Activated CD8-positive, alpha-beta T cell treated with anti-CD3 and anti-CD28 coated beads for 36 hours (primary cell): ENCODE results near the gene ABCG5. TPM values are rescaled to one million over a fixed set of nuclear protein-coding genes. Genes with fewer than 3 reads are reported as not detected.

Experiments
- ATAC-seq: fragments of 200-7000 bp; cut with Tn5 transposase; one replicate; pipeline ENCODE4 v1.10.0; 2021; ENCODE audit warnings: mild to moderate bottlenecking, moderate library complexity
- CTCF ChIA-PET: fragments of 350-600 bp; sonication (Branson Sonifier 250); formaldehyde crosslinking; loops from one replicate; lab custom pipeline; 2021; ENCODE audit warnings: antibody characterized with exemption; lab: Charles Lee
- POLR2A ChIA-PET: fragments of 350-600 bp; sonication (Branson Sonifier 250); formaldehyde crosslinking; loops from one replicate; lab custom pipeline; 2021; ENCODE audit warnings: antibody characterized with exemption; lab: Charles Lee
- DNase-seq: peaks from one replicate; pipeline ENCODE4 v3.0.0-alpha.2; 2020
- H3K27ac Mint-ChIP-seq: one replicate; pipeline ENCODE4 v1.8.0; 2021; ENCODE audit warnings: mild to moderate bottlenecking, mixed read lengths
- H3K27me3 Mint-ChIP-seq: one replicate; pipeline ENCODE4 v1.8.0; 2021; ENCODE audit warnings: mixed read lengths
- H3K36me3 Mint-ChIP-seq: one replicate; pipeline ENCODE4 v1.8.0; 2021; ENCODE audit warnings: low read depth, mixed read lengths
- H3K4me1 Mint-ChIP-seq: one replicate; pipeline ENCODE4 v1.8.0; 2021; ENCODE audit warnings: low read depth, mixed read lengths
- H3K4me3 Mint-ChIP-seq: one replicate; pipeline ENCODE4 v1.8.0; 2021; ENCODE audit warnings: mild to moderate bottlenecking, moderate library complexity, mixed read lengths
- H3K9me3 Mint-ChIP-seq: one replicate; pipeline ENCODE4 v1.8.0; 2021; ENCODE audit warnings: mixed read lengths
- intact Hi-C: fragments of 100-400 bp; cut with micrococcal nuclease; formaldehyde crosslinking; loops from one replicate; pipeline ENCODE4 v1.10.0; 2022
- total RNA-seq, 2 experiments: library from RNA; stranded (reverse); gene quantifications; one replicate each; pipeline ENCODE4 v1.2.3, GENCODE V29; 2021
- TF ChIP-seq, protein P1 (sequence below): fragments of 200-600 bp; IDR thresholded peaks from one replicate; pipeline ENCODE4 v1.8.0; 2022; ENCODE audit warnings: antibody characterized with exemption, mild to moderate bottlenecking

The ABCG5 gene
- total RNA-seq, 2 experiments from 2014 or later = not detected

DNA sequence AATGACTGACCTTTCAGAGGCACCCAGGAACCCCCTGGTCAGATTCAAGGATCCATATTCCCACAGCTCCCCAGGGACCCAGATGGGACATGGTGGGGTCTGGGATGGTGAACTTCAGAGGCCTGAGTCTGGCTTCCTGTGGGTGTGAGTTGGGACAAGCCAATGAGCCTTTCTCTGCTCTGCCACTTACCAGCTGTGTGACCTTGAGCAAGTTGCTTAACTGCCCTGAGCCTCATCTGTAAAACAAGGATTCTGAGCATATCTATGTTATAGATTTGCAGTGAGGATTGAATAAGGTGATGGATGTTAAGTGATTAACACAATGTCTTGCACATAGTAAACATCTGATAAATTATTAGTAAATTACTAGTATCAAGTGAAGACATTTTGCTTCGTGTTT lies 6.5 kb upstream of the ABCG5 start:
- no peak overlapping the region for H3K27ac Mint-ChIP-seq
- CTCF ChIA-PET = interaction anchor here (1.1 kb wide), 1 partner anchor 32 kb away, joined by 4 read pairs; no protein-coding TSS in a partner anchor
- ATAC-seq = no peak

DNA sequence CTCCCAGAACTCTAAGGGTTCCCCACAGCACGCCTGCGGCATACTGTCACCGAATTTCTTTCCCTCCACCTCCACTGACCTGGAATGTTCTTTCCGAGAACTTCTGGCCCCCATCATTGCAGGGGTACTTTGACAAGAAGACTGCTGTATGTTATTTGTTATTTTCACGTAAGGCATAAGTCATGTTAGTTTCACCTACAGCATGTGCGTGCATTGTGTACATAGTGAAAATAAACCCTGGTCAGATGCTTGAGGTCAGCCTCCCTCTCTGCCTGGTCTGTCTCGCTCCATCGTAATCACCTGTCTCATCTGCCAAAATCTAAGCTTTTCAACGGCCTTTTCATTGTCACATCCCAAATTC lies 4.2 kb upstream of the ABCG5 start:
- TF ChIP-seq, protein P1, sequence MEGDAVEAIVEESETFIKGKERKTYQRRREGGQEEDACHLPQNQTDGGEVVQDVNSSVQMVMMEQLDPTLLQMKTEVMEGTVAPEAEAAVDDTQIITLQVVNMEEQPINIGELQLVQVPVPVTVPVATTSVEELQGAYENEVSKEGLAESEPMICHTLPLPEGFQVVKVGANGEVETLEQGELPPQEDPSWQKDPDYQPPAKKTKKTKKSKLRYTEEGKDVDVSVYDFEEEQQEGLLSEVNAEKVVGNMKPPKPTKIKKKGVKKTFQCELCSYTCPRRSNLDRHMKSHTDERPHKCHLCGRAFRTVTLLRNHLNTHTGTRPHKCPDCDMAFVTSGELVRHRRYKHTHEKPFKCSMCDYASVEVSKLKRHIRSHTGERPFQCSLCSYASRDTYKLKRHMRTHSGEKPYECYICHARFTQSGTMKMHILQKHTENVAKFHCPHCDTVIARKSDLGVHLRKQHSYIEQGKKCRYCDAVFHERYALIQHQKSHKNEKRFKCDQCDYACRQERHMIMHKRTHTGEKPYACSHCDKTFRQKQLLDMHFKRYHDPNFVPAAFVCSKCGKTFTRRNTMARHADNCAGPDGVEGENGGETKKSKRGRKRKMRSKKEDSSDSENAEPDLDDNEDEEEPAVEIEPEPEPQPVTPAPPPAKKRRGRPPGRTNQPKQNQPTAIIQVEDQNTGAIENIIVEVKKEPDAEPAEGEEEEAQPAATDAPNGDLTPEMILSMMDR = no peak
- Mint-ChIP-seq H3K27me3 (peaks cover 1% of the 10 kb centered on the region), H3K9me3 (no peaks in the 10 kb centered on the region), H3K36me3 (no peaks in the 10 kb centered on the region), H3K4me1 (no peaks in the 10 kb centered on the region), H3K27ac (no peak overlapping the region), H3K4me3 (no peak overlapping the region)
- POLR2A ChIA-PET = no interaction called here
- no peak for DNase-seq
- ATAC-seq = no peak
- intact Hi-C loops = no loop called here
- CTCF ChIA-PET = no interaction called here

More for the DNA sequence above, 6.5 kb upstream of the ABCG5 start:
- POLR2A ChIA-PET = no interaction called here
- no peak for DNase-seq
- intact Hi-C loops = no loop called here
- H3K9me3 Mint-ChIP-seq = no peaks in the 10 kb centered on the region
- TF ChIP-seq, protein P1 = no peak
- H3K4me1 Mint-ChIP-seq = no peaks in the 10 kb centered on the region
- H3K27me3 Mint-ChIP-seq = peaks cover 5% of the 10 kb centered on the region
- H3K4me3 Mint-ChIP-seq = no peak overlapping the region
- H3K36me3 Mint-ChIP-seq = no peaks in the 10 kb centered on the region

DNA sequence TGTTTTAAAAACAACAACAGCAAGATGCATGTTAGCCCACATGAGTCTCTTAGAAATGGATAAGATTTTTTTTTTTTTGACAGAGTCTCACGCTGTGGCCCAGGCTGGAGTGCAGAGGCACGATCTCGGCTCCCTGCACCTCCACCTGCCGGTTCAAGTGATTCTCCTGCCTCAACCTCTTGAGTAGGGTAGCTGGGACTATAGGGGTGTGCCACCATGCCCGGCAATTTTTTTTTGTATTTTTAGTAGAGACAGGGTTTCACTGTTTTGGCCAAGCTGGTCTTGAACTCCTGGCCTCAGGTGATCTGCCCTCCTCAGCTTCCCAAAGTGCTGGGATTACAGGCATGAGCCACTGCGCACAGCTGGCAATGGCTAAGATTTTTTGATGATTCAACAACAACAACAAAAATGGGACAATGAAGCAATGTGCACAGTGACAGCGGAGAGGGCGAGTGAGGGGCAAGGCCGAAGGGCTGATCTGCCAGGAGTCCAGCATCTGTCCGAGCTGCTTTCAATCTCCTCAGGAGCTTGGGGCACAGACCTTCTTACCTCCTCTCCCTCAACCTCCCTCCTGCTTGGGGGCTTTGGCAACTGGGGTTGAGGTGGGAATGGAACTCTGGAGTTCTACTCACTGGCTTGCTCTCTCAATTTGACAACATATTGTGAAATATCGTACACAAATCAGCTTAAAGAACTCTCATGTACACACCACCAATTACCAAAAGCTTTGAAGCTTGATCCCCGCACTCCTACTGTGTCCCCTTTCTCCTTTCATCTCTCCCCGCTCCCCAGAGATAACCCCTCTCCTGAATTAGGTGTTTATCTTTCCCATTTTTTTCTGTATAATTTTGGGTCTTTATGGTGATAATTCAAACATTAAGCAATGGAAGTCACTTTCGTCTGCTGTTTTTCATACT lies 3.6 kb upstream of the ABCG5 start:
- ChIA-PET POLR2A (interaction anchor here (0.7 to 0.8 kb wide), 2 partner anchors 12 to 409 kb away, joined by 3 read pairs; no protein-coding TSS in a partner anchor), CTCF (no interaction called here)
- Mint-ChIP-seq H3K9me3 (no peaks in the 10 kb centered on the region), H3K4me3 (no peak overlapping the region), H3K36me3 (no peaks in the 10 kb centered on the region), H3K4me1 (no peaks in the 10 kb centered on the region), H3K27me3 (no peaks in the 10 kb centered on the region), H3K27ac (no peak overlapping the region)
- intact Hi-C loops = no loop called here
- ATAC-seq = no peak
- no peak for DNase-seq
- TF ChIP-seq, protein P1 = no peak

DNA sequence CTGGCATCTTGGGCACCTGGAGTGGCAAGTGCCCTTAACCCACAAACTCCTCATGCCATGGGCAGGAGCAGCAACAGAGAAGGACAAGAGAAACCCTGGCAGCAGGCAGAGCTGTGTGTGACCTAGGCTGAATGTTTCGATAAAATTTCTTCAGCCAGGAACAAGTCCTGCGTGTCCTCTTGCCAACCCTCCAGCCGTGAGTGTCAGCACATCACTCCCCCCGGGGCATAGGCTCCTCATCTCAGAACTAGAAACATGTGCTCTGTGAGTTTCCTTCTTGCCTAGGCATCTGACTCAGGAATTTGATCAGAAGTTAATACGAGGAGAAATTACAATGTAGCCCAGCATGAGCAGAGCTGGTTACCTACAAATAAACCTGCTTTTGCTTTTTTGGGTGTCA lies 2.3 kb upstream of the ABCG5 start:
- CTCF ChIA-PET = no interaction called here
- TF ChIP-seq, protein P1 = no peak

More for the DNA sequence above, 2.3 kb upstream of the ABCG5 start:
- Mint-ChIP-seq H3K4me3 (no peak overlapping the region), H3K27ac (no peak overlapping the region), H3K27me3 (no peaks in the 10 kb centered on the region), H3K36me3 (no peaks in the 10 kb centered on the region), H3K9me3 (no peaks in the 10 kb centered on the region), H3K4me1 (no peaks in the 10 kb centered on the region)
- ATAC-seq (no peak), DNase-seq (no peak)
- intact Hi-C loops = no loop called here
- POLR2A ChIA-PET = interaction anchor here (0.8 kb wide), 1 partner anchor 11 kb away, joined by 3 read pairs; no protein-coding TSS in a partner anchor
